Cardiac fibroblast (primary cell): ENCODE measurements around the gene WDR45B.
A peak's percentile ranks its signal among the peaks of the same experiment; 100 is the strongest.

Source experiments
- DNase-seq, 2 donors: peaks; one replicate each; pipeline versions ENCODE4 v3.0.0 to v3.0.0-alpha.2; 2010; ENCODE audit warnings: low read depth in 2 of 2
- H3K4me3 ChIP-seq, 2 donors: replicated peaks in 1 of 2; 1 replicate in 1 of 2; 2 replicates in 1 of 2; pipeline ENCODE4 v1.5.1; 2011; ENCODE audit warnings: low read depth in 2 of 2, low read length in 2 of 2, mild to moderate bottlenecking in 2 of 2, moderate library complexity in 1 of 2
- CTCF ChIP-seq: IDR thresholded peaks from one replicate; pipeline ENCODE4 v1.5.1; 2011; ENCODE audit warnings: low read depth, mild to moderate bottlenecking, low read length, inconsistent platforms

WDR45B gene

GRCh38 chr17:82616021-82616711 is 32.1 kb downstream of the WDR45B start:
- DNase-seq, result no peak
- H3K4me3 ChIP-seq, result no peak overlapping the region
- no peak for TF ChIP-seq CTCF

DNA sequence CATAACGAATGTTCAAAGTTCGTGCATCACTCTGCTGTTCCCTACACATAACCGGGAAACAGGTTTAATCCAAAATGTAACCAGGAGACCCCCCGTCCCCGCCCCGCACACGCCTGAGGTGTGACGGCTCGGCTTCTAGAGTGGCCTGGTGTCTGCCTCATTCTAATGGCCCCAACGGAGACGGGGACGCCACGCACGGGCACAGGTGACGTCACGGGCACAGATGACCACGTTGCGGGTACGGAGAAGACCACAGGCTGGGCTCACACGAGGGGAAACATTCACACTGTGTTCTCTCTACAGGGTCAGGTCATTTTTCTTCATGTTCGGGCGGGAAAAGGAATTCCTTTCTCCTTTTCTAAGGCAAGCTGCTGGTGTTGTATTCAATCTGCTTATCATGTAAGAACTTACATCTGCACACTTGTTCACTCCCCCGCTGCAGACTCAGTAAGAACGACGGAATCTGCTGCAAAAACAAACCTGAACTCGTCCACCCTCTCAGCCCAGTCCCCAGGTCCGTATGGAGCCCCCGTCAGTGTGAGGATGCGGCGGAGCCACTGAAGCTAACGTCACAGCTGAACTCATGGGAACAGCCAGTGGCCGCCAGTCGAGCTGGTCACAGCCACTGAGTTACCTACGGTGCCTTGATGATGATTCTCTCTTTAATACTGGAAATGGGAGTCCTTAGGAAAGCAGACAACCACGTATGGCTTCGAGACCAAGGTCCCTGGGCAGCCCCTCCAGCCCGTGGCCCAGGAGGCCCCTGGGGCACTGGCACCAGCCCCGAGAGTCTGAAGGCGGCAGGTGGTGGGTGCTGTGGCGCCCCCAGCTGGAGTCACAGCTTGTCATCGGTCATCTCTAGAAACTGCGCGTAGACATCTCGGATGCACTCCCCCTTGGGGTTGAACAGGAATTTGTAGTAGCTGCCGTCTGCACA is 32.9 kb downstream of the WDR45B start:
- DNase-seq, result no peak
- TF ChIP-seq CTCF, result no peak
- no peak overlapping the region for H3K4me3 ChIP-seq

DNA sequence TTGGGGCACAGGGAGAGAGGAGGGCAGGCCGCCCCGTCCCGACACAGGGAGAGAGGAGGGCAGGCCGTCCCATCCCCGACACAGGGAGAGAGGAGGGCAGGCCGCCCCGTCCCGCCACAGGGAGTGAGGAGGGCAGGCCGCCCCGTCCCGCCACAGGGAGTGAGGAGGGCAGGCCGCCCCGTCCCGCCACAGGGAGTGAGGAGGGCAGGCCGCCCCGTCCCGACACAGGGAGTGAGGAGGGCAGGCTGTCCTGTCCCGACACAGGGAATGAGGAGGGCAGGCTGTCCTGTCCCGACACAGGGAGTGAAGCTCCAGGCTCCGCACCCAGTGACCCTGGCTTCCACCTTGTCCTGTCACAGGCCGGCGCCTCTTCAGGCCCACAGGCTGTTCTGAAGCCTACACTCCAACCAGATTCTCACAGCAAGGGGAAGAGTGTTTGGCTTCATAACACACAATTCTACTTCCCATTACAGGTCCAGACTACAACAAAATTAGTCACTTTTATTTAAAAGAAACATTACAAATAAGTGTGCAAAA is 34.1 kb downstream of the WDR45B start:
- no peak overlapping the region for H3K4me3 ChIP-seq
- no peak for TF ChIP-seq CTCF
- DNase-seq, result no peak

- TF ChIP-seq CTCF, result no peak
- no peak overlapping the region for H3K4me3 ChIP-seq
Observed at GRCh38 chr17:82613283-82614094, 34.8 kb downstream of the WDR45B start.

DNA sequence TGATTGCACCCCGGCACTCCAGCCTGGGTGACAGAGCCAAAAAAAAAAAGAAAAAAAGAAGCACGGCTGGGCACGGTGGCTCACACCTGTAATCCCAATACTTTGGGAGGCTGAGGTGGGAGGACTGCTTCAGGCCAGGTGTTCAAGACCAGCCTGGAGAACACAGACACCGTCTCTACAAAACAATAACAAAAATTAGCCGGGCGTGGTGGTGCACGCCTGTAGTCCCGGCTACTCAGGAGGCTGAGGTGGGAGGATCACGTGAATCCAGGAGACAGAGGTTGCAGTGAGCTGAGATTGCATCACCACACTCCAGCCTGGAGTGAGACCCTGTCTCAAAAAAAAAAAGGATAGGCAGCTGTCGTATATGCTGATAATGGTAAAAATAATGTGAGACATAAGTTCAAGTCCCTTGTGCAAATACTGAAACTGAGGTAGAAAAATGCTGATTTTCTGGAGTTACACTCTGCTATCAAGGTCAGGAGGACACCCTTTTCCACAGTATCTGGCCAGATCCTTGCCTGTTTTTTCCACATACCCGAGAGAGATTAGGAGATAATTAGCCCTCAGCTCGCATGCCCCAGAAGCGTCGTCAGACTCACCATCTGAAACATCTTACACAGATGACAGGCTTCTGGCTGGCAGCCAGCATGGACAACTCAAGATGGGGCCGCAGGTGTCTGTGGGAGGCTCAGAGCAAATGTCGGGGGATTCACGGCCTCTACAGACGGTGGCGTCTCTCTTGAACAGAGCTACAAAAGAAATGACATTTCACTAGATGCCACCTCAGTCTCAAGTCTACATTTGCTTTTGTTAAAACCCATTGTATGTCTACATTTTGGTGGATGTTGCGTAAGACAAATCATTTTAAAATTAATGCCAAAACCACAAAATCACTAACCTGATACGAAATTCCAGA is 36.8 kb downstream of the WDR45B start:
- TF ChIP-seq CTCF, result no peak
- peak; percentile 53 to 72 for DNase-seq
- no peak overlapping the region for H3K4me3 ChIP-seq

More at GRCh38 chr17:82613283-82614094, 34.8 kb downstream of the WDR45B start:
- no peak for DNase-seq

DNA sequence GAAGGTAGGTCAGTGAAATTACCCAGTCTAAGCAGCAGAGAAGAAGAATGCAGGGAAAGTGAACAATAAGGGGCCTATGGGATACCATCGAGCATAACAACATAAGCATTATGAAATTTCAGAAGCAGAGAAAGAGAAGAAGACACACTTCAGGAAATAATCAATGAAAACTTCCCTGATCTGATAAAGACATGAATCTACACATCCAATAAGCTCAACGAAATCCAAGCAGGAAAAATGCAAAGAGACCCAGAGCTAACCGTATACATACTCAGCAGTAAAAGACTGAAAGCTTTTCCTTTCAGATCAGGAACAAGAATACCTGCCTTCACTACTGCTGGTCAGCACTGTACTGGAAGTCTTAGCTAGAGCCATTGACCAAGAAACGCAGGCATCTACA is 38.6 kb downstream of the WDR45B start:
- H3K4me3 ChIP-seq, result no peak overlapping the region
- DNase-seq, result no peak
- no peak for TF ChIP-seq CTCF
